Duodenal mucosa (tissue), 2 donors: ENCODE measurements around the gene C19orf18.
"Not testable (repeated sequence)": the region's sequence is repeated elsewhere in the genome, so short reads cannot be mapped to it uniquely, and the experiment has no call there.

ENCODE experiments used
- H3K27ac ChIP-seq: one replicate; pipeline ENCODE4 v1.7.0; 2013; ENCODE audit warnings: low read depth, low read length
- H3K27me3 ChIP-seq, 2 donors: one replicate each; pipeline ENCODE4 v1.7.0; 2013; ENCODE audit warnings: low read length in 2 of 2, control low read depth in 1 of 2; ENCODE audit not compliant: insufficient read depth in 2 of 2, control insufficient read depth in 1 of 2
- H3K36me3 ChIP-seq, 2 donors: one replicate each; pipeline ENCODE4 v1.7.0; 2013; ENCODE audit warnings: low read length in 2 of 2, control low read depth in 1 of 2; ENCODE audit not compliant: insufficient read depth in 2 of 2, control insufficient read depth in 1 of 2
- H3K4me1 ChIP-seq, 2 donors: one replicate each; pipeline ENCODE4 v1.7.0; 2013; ENCODE audit warnings: low read length in 2 of 2, control low read depth in 1 of 2; ENCODE audit not compliant: insufficient read depth in 2 of 2, control insufficient read depth in 1 of 2
- H3K4me3 ChIP-seq, 2 donors: one replicate each; pipeline ENCODE4 v1.7.0; 2013; ENCODE audit warnings: low read length in 2 of 2, low read depth in 1 of 2
- H3K9ac ChIP-seq, 2 donors: one replicate each; pipeline ENCODE4 v1.7.0; 2013; ENCODE audit warnings: low read length in 2 of 2, low read depth in 1 of 2
- H3K9me3 ChIP-seq, 2 donors: one replicate each; pipeline ENCODE4 v1.7.0; 2013; ENCODE audit warnings: low read length in 2 of 2, control low read depth in 1 of 2; ENCODE audit not compliant: control insufficient read depth in 1 of 2

Gene C19orf18

DNA sequence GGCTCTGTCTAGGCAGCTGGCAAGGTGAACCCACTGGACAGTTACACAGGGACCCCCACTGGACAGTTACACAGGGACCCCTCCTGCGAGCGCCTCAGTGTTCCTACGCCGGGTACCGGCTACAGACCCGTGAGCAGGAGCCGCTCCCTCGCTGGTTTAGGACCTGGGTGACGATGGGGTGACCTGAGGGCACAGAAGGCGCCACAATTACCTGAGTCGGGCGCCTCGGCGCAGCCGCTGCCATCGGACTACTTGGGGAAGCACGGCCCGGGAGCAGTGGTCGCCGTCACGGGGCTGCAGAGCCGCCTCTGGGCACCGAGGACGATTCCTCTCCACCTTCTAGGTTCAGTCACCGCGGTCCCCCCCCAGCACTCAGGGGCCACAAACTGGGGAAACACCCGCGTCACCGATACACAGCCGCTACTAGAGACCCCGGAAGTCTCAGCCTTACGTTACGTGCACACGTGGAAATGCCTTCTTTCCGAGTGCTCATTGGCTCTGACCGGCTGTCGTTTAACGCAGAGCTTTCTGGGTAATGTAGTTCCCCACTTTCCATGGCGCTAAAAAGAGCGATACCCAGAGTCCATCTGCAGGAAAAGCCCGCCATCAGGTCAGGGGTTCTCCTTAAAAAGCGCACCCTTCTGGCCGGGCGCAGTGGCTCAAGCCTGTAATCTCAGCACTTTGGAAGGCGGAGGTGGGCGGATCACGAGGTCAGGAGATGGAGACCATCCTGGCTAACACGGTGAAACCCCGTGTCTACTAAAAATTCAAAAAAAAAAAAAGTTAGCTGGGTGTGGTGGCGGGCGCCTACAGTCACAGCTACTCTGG lies 58.0 kb downstream of the C19orf18 start, which contains the start of gene ZNF417:
Gene ZNF417, minus strand, starts transcription at position 425 of the 828 bp plus-strand sequence. Its CDS starts 181 bp downstream, at position 244.
- Histone ChIP-seq H3K4me3 (peak within 1 kb of the TSS; percentile 70 to 80), H3K36me3 (peaks cover 10 to 11% of the 10 kb centered on the region in 2 donors), H3K4me1 (peaks cover 0 to 13% of the 10 kb centered on the region in 2 donors), H3K9ac (peak within 1 kb of the TSS; percentile 64 to 65), H3K9me3 (peaks cover 13 to 20% of the 10 kb centered on the region in 2 donors)
- not testable (repeated sequence) for H3K27ac ChIP-seq, H3K27me3 ChIP-seq

GRCh38 chr19:57914531-57914930 lies 59.8 kb downstream of the C19orf18 start:
- Histone ChIP-seq H3K9ac (no peak overlapping the region), H3K27ac (no peak overlapping the region), H3K4me3 (peak overlapping the region in 1 of 2 donors; percentile 80), H3K4me1 (peaks cover 0 to 13% of the 10 kb centered on the region in 2 donors), H3K27me3 (no peaks in the 10 kb centered on the region), H3K36me3 (peaks cover 21 to 26% of the 10 kb centered on the region in 2 donors), H3K9me3 (peaks cover 21 to 29% of the 10 kb centered on the region in 2 donors)
